H1 (cell line): Measurements from ENCODE around the gene SLC3A2. TPM values are rescaled to one million over a fixed set of nuclear protein-coding genes. Genes with fewer than 3 reads are reported as not detected.
A peak's percentile ranks its signal among the peaks of the same experiment; 100 is the strongest.

Source experiments
- CTCF ChIA-PET: fragments of 300-600 bp; sonication (Branson Sonifier 250); formaldehyde crosslinking; loops from one replicate; lab custom pipeline; 2021; ENCODE audit not compliant: partially characterized antibody; lab: Charles Lee
- POLR2A ChIA-PET: fragments of 300-600 bp; sonication (Branson Sonifier 250); formaldehyde crosslinking; loops from one replicate; lab custom pipeline; 2021; ENCODE audit warnings: inconsistent platforms; ENCODE audit not compliant: partially characterized antibody; lab: Charles Lee
- DNase-seq, 2 experiments: peaks; one replicate each; pipeline versions ENCODE4 v3.0.0 to v3.0.0-alpha.2; 2010 to 2022; ENCODE audit warnings: low spot score in 2 of 2, low read depth in 1 of 2, mixed read lengths in 1 of 2
- FAIRE-seq: peaks from 2 replicates; lab custom pipeline; 2011; peaks lifted over from hg19 to GRCh38; lab: Jason Lieb, UNC
- H2AFZ ChIP-seq: 2 replicates; pipeline ENCODE4 v1.8.1; 2012; ENCODE audit warnings: low read length, inconsistent platforms
- H2AK5ac ChIP-seq: 2 replicates; pipeline ENCODE4 v1.6.1; 2013; ENCODE audit warnings: low read depth, low read length
- H2BK120ac ChIP-seq: replicated peaks from 2 replicates; pipeline ENCODE3; 2013; ENCODE audit warnings: low read depth, low read length, inconsistent platforms
- H2BK12ac ChIP-seq: 2 replicates; pipeline ENCODE4 v1.6.1; 2013; ENCODE audit warnings: low read depth, low read length
- H2BK15ac ChIP-seq: 2 replicates; pipeline ENCODE4 v1.6.1; 2013; ENCODE audit warnings: low read length
- H2BK20ac ChIP-seq: 2 replicates; pipeline ENCODE4 v1.6.1; 2013; ENCODE audit warnings: low read length
- H2BK5ac ChIP-seq: 2 replicates; pipeline ENCODE4 v1.6.1; 2013; ENCODE audit warnings: low read depth, low read length
- H3K14ac ChIP-seq: 2 replicates; pipeline ENCODE4 v1.6.1; 2013; ENCODE audit warnings: inconsistent platforms; ENCODE audit not compliant: insufficient read length
- H3K18ac ChIP-seq: 2 replicates; pipeline ENCODE4 v1.6.1; 2013; ENCODE audit warnings: low read length; ENCODE audit errors: extremely low read depth
- H3K23ac ChIP-seq: 2 replicates; pipeline ENCODE4 v1.6.1; 2013; ENCODE audit warnings: inconsistent platforms; ENCODE audit not compliant: insufficient read length
- H3K23me2 ChIP-seq: 2 replicates; pipeline ENCODE4 v1.6.1; 2013; ENCODE audit warnings: low read depth, low read length
- H3K27ac ChIP-seq: 2 replicates; pipeline ENCODE4 v1.6.1; 2011; ENCODE audit warnings: low read depth, low read length, inconsistent platforms
- H3K27me3 ChIP-seq, 4 experiments: replicated peaks in 1 of 4; 1 replicate in 1 of 4; 2 replicates in 3 of 4; pipeline versions ENCODE4 v1.6.1 to v1.8.1; 2011 to 2013; ENCODE audit warnings: low read length in 3 of 4, mild to moderate bottlenecking in 3 of 4, inconsistent platforms in 2 of 4, mixed read lengths in 2 of 4, moderate library complexity in 1 of 4; ENCODE audit not compliant: control insufficient read depth in 3 of 4, insufficient read depth in 3 of 4; ENCODE audit errors: extremely low read depth in 1 of 4
- H3K36me3 ChIP-seq, 4 experiments: 2 replicates each; pipeline versions ENCODE4 v1.6.1 to v1.8.1; 2011 to 2013; ENCODE audit warnings: mild to moderate bottlenecking in 4 of 4, low read length in 3 of 4, moderate library complexity in 2 of 4, control low read depth in 1 of 4, inconsistent platforms in 1 of 4; ENCODE audit not compliant: insufficient read depth in 4 of 4, control insufficient read depth in 2 of 4
- H3K4ac ChIP-seq: replicated peaks from 2 replicates; pipeline ENCODE3; 2013; ENCODE audit warnings: low read length, low read depth, mixed read lengths, inconsistent platforms; ENCODE audit not compliant: insufficient read length
- H3K4me1 ChIP-seq, 4 experiments: replicated peaks in 1 of 4; 1 replicate in 1 of 4; 2 replicates in 3 of 4; pipeline versions ENCODE4 v1.6.1 to v1.8.1; 2011 to 2013; ENCODE audit warnings: low read length in 3 of 4, inconsistent platforms in 2 of 4, mixed read lengths in 1 of 4; ENCODE audit not compliant: insufficient read depth in 4 of 4, control insufficient read depth in 3 of 4
- H3K4me2 ChIP-seq, 2 experiments: 2 replicates each; pipeline versions ENCODE4 v1.6.1 to v1.8.1; 2011 to 2013; ENCODE audit warnings: low read depth in 2 of 2, low read length in 2 of 2, control low read depth in 1 of 2, inconsistent platforms in 1 of 2, mild to moderate bottlenecking in 1 of 2; ENCODE audit not compliant: insufficient read depth in 1 of 2
- H3K4me3 ChIP-seq, 4 experiments: fragments of 200-600, 300-600 bp in 1 of 4; sonication (generic), shearing (Covaris generic), sonication (Bioruptor Twin) in 1 of 4; 2 replicates each; pipeline versions ENCODE4 v1.5.1 to v1.8.1; 2011 to 2016; ENCODE audit warnings: low read length in 4 of 4, low read depth in 3 of 4, control low read depth in 2 of 4, inconsistent platforms in 2 of 4, mild to moderate bottlenecking in 2 of 4, mixed read lengths in 1 of 4, moderate library complexity in 1 of 4; ENCODE audit not compliant: insufficient read depth in 2 of 4; ENCODE audit errors: extremely low read depth in 1 of 4
- H3K56ac ChIP-seq: replicated peaks from 2 replicates; pipeline ENCODE3; 2013; ENCODE audit warnings: low read depth, mild to moderate bottlenecking, mixed read lengths, low read length, inconsistent platforms; ENCODE audit not compliant: insufficient read length
- H3K79me1 ChIP-seq: 2 replicates; pipeline ENCODE4 v1.6.1; 2013; ENCODE audit warnings: low read depth, low read length, control low read depth
- H3K79me2 ChIP-seq, 2 experiments: 2 replicates each; pipeline versions ENCODE4 v1.6.1 to v1.8.1; 2012 to 2013; ENCODE audit warnings: low read length in 2 of 2, mild to moderate bottlenecking in 2 of 2, inconsistent platforms in 1 of 2; ENCODE audit not compliant: insufficient read depth in 2 of 2, control insufficient read depth in 1 of 2
- H3K9ac ChIP-seq, 4 experiments: replicated peaks in 1 of 4; 1 replicate in 1 of 4; 2 replicates in 3 of 4; pipeline versions ENCODE4 v1.6.1 to v1.8.1; 2011 to 2013; ENCODE audit warnings: low read depth in 3 of 4, low read length in 3 of 4, control low read depth in 2 of 4, mild to moderate bottlenecking in 2 of 4, moderate library complexity in 2 of 4, inconsistent platforms in 1 of 4; ENCODE audit errors: extremely low read depth in 1 of 4
- H3K9me3 ChIP-seq, 2 experiments: 2 replicates each; pipeline versions ENCODE4 v1.6.1 to v1.8.1; 2012 to 2013; ENCODE audit warnings: mild to moderate bottlenecking in 2 of 2, moderate library complexity in 2 of 2, control low read depth in 1 of 2, inconsistent platforms in 1 of 2, low read depth in 1 of 2, low read length in 1 of 2, mixed read lengths in 1 of 2; ENCODE audit not compliant: insufficient read depth in 2 of 2
- H4K20me1 ChIP-seq, 2 experiments: replicated peaks in 1 of 2; 2 replicates each; pipeline versions ENCODE3 to v1.8.1; 2011 to 2013; ENCODE audit warnings: inconsistent platforms in 2 of 2, low read length in 2 of 2, mild to moderate bottlenecking in 1 of 2; ENCODE audit not compliant: insufficient read depth in 2 of 2, control insufficient read depth in 1 of 2
- H4K5ac ChIP-seq: 2 replicates; pipeline ENCODE4 v1.6.1; 2013; ENCODE audit warnings: low read length, low read depth, mixed read lengths, inconsistent platforms; ENCODE audit not compliant: insufficient read length
- H4K8ac ChIP-seq: 2 replicates; pipeline ENCODE4 v1.8.0; 2013; ENCODE audit warnings: mild to moderate bottlenecking, moderate library complexity, low read length, inconsistent platforms; ENCODE audit not compliant: insufficient read depth; ENCODE audit errors: extremely low read depth
- H4K91ac ChIP-seq: replicated peaks from 2 replicates; pipeline ENCODE3; 2013; ENCODE audit warnings: low read length, mixed read lengths, inconsistent platforms; ENCODE audit not compliant: insufficient read length
- ATF3 ChIP-seq: IDR thresholded peaks from 2 replicates; pipeline ENCODE4 v1.6.1; 2011; ENCODE audit warnings: low read depth, mild to moderate bottlenecking, low read length; ENCODE audit not compliant: insufficient read depth
- CBX5 ChIP-seq: fragments of 300-800, 300-1000 bp; sonication (generic); IDR thresholded peaks from 2 replicates; pipeline ENCODE4 v1.7.1; 2016; ENCODE audit warnings: antibody characterized with exemption, low read length, low read depth
- CTBP2 ChIP-seq: IDR thresholded peaks from 2 replicates; pipeline ENCODE4 v1.7.0; 2011; ENCODE audit warnings: borderline replicate concordance, mild to moderate bottlenecking, moderate library complexity, mixed read lengths, low read length; ENCODE audit not compliant: insufficient read depth, insufficient read length
- GTF2F1 ChIP-seq: IDR thresholded peaks from 2 replicates; pipeline ENCODE4 v1.6.1; 2012; ENCODE audit warnings: low read depth, low read length, improper control_type of control experiment, borderline replicate concordance
- JUND ChIP-seq: IDR thresholded peaks from 2 replicates; pipeline ENCODE4 v1.6.1; 2011; ENCODE audit warnings: mild to moderate bottlenecking, improper control_type of control experiment, low read length
- RFX5 ChIP-seq: IDR thresholded peaks from 2 replicates; pipeline ENCODE4 v1.6.1; 2011; ENCODE audit warnings: low read depth, low read length, improper control_type of control experiment, borderline replicate concordance
- SIN3A ChIP-seq, 2 experiments: IDR thresholded peaks in 1 of 2; conservative IDR thresholded peaks in 1 of 2; 2 replicates each; pipeline ENCODE4 v1.6.1; 2011 to 2012; ENCODE audit warnings: low read length in 2 of 2, improper control_type of control experiment in 1 of 2, low read depth in 1 of 2, mild to moderate bottlenecking in 1 of 2
- SIRT6 ChIP-seq: IDR thresholded peaks from one replicate; pipeline ENCODE4 v1.7.1; 2012; ENCODE audit warnings: low read length, inconsistent platforms
- SIX5 ChIP-seq: IDR thresholded peaks from 2 replicates; pipeline ENCODE4 v1.6.1; 2011; ENCODE audit warnings: mild to moderate bottlenecking, low read depth, low read length
- SUZ12 ChIP-seq: fragments of 200-600 bp; sonication (generic); IDR thresholded peaks from 2 replicates; pipeline ENCODE4 v1.6.1; 2012; ENCODE audit warnings: mild to moderate bottlenecking, inconsistent platforms, low read length, moderate library complexity, mixed read lengths
- TCF12 ChIP-seq: IDR thresholded peaks from 2 replicates; pipeline ENCODE4 v1.6.1; 2011; ENCODE audit warnings: low read depth, mild to moderate bottlenecking, low read length
- TEAD4 ChIP-seq: IDR thresholded peaks from 2 replicates; pipeline ENCODE4 v1.6.1; 2012; ENCODE audit warnings: low read depth, low read length, inconsistent platforms, mixed read lengths
- WGBS, 2 experiments: shearing (Covaris generic) in 1 of 2; methylation state at CpG; one replicate each; pipeline versions ENCODE4 v1.1.6 to v1.1.7; 2013 to 2015; ENCODE audit warnings: low lambda C conversion rate in 2 of 2, mixed read lengths in 2 of 2, inconsistent platforms in 1 of 2, low coverage in 1 of 2, missing lambda C conversion rate in 1 of 2; ENCODE audit not compliant: insufficient replicate concordance in 2 of 2, insufficient coverage in 1 of 2, insufficient read length in 1 of 2; ENCODE audit errors: extremely low coverage in 1 of 2, missing lambda C conversion rate in 1 of 2; 5-methylcytosine and 5-hydroxymethylcytosine counted together
- polyA plus RNA-seq, 7 experiments: library from polyadenylated mRNA; depleted of rRNA in 3 of 7; stranded (reverse) in 5 of 7; unstranded in 2 of 7; fragments of >200 nt in 5 of 7; fragments of 200-250 nt in 2 of 7; gene quantifications; 1 replicate in 5 of 7; 2 replicates in 1 of 7; 4 replicates in 1 of 7; pipeline versions ENCODE4 v1.2.1 to v1.2.3, GENCODE V29; 2011 to 2013; ENCODE audit warnings: missing spikeins in 2 of 7, mixed read lengths in 2 of 7
- total RNA-seq: library from RNA; stranded (reverse); fragmentation: NEBNext Ultra II Directional; extraction: Animal tissue kit (Norgen Biotek cat#: 25700); gene quantifications from 2 replicates; pipeline ENCODE4 v1.2.1, GENCODE V29; 2021

Gene SLC3A2
- total and polyA plus RNA-seq, 2 of the 8 experiments (the other 6 are each of a cell fraction or from before 2014, with no cell fraction given), result 410 to 435 TPM

GRCh38 chr11:62925308-62925707 is 44.6 kb downstream of the SLC3A2 start:
- DNase-seq (peak in 1 of 2 experiments; percentile 76), FAIRE-seq (no peak)
- Histone ChIP-seq H2BK120ac (no peak overlapping the region), H4K20me1 (no peaks in the 10 kb centered on the region), H2BK20ac (peak overlapping the region; percentile 86; the same call in 1 of the 2 replicates), H3K79me1 (no peaks in the 10 kb centered on the region), H3K56ac (no peak overlapping the region), H3K27me3 (peaks cover 15 to 59% (median 51%) of the 10 kb centered on the region in 4 experiments), H3K4me2 (peak overlapping the region; percentile 97 to 99), H3K27ac (no peak overlapping the region), H3K18ac (no peak overlapping the region; the same call in 1 of the 2 replicates), H4K91ac (no peak overlapping the region), H2BK5ac (no peak overlapping the region), H3K36me3 (no peaks in the 10 kb centered on the region), H4K8ac (no peak overlapping the region), H3K4ac (no peak overlapping the region), H4K5ac (no peak overlapping the region), H2AFZ (no peak overlapping the region), H3K4me3 (peak overlapping the region; percentile 55 to 76 (median 62)), H3K14ac (no peak overlapping the region), H3K23me2 (peaks cover 17% of the 10 kb centered on the region), H3K9ac (no peak overlapping the region), H3K23ac (no peak overlapping the region), H3K9me3 (no peaks in the 10 kb centered on the region), H3K79me2 (no peaks in the 10 kb centered on the region), H2BK12ac (no peak overlapping the region), H2BK15ac (no peak overlapping the region), H3K4me1 (peaks cover 6 to 40% (median 21%) of the 10 kb centered on the region in 4 experiments), H2AK5ac (no peak overlapping the region)
- CTCF ChIA-PET, result interaction anchor here (0.6 to 16.5 kb wide), 9 partner anchors 8 to 166 kb away, joined by 3 to 232 read pairs (median 4); no protein-coding TSS in a partner anchor
- 11% methylated on average over 14 of the region's 14 CpGs; no CpG with 5 or more reads in 1 of the 2 experiments for WGBS, 2 experiments
- POLR2A ChIA-PET, result interaction anchor here (1.1 to 57.8 kb wide), 8 partner anchors 11 to 260 kb away, joined by 4 to 1185 read pairs (median 5); partner anchors contain the start of genes CSKMT and SLC3A2
- no peak for TF ChIP-seq CBX5
- 0 out of 4 replicates have a peak, but pooled peaks of 1 of the 2 experiments have one; percentile 15 for TF ChIP-seq SIN3A (conservative IDR thresholded peaks at IDR 0.05 in 1 of 2, IDR thresholded peaks at IDR 0.05 in 1 of 2; ENCODE audit: low read depth in 1 of 2, low read length in 2 of 2)
- TF ChIP-seq GTF2F1, result no peak
- no peak for TF ChIP-seq SIRT6
- no peak; the same call in 1 of the 2 replicates for TF ChIP-seq SUZ12
- TF ChIP-seq SIX5, result no peak
- TF ChIP-seq ATF3, result no peak
- TF ChIP-seq RFX5, result no peak
- no peak for TF ChIP-seq TCF12
- no peak for TF ChIP-seq JUND
- peak; percentile 33 for TF ChIP-seq CTBP2
- peak; percentile 76 for TF ChIP-seq TEAD4
